ENCODE results near the gene GLCCI1.
"Not testable (repeated sequence)": the region's sequence is repeated elsewhere in the genome, so short reads cannot be mapped to it uniquely, and the experiment has no call there.

Gene GLCCI1

DNA sequence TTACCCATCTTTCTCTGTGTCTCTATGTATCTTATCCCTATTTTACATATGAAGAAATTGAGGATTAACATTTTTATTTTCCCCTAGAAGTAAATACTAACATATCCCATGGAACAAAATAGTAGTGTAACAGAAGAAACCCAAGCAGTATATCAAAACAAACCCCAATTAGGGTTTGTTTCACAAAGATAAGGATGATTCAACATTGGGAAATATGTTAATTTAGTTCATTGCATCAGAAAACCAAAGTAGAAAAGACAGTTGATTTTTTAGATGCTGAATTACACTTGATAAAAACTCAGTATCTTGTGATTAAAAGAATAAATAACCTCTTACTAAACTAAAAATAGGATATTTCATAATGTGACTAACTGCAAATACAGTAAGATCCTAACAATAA, 87.8 kb downstream of the GLCCI1 start:
- no peak for DNase-seq

DNA sequence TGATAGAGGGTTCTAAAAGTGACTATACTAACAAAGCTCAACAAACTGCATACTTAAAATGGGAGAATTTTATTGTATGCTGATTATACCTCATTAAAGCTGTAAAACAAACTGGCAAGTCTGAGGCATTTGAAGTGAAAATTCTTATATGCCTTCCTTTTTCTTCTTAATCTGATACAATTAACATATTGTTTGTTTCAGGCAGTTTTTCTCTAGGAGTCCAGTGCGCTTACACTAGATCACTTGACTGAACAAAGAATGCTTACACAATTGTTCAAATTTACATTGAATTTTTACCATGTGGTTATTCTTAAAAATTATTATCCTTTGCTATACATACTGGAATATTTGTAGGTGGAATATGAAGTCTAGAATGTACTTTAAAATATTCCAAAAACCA, 89.0 kb downstream of the GLCCI1 start:
- DNase-seq: no peak

DNA sequence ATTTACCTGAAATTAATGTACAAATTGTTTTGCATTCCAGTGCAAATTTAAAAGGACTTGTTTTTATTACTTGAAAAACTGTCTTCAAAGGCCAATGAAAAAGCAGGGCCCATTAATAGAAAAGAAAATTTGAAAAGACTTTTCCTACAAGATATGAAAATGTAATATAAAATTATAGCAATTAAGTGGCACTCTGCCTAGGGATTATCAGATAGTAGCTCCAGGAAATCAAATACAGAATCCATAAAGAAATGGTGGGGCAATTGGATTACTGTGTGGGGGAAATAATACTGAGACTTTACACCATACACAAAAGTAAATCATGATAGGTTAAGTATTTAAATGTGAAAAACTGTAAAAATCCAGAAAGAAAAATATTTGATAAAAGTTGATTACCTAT, 89.7 kb downstream of the GLCCI1 start:
- DNase-seq: no peak

DNA sequence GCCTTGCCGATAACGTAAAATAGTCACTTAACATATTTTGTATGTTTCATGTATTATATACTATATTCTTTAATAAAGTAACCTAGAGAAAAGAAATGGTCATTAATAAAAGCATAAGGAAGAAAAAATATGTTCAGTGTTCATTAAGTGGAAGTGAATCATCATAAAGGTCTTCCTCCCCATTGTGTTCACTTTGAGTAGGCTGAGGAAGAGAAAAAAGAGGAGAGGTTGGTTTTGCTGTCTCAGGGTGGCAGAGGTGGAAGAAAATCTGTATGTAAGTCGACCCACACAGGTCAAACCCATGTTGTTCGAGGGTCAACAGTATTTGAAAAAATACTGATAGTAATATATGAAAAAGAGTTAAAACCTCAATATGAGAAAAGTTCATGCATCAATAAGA, 90.3 kb downstream of the GLCCI1 start:
- DNase-seq: no peak

DNA sequence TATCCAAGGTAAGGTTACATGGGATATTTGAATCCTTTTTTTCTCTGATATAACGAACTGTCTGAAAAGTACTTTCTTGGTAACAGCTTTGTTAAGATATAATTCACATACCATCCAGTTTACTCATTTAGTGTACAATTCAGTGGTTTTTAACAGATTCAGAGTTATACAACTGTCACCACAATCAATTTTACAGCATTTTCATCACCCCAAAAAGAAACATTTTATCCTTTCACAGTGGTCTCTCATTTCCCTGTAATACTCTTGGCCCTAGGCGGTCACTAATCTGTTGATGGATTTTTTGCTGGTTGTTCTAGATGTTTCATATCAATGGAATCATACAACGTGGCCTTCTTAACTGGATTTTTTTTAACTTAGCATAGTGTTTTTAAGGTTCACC, 91.6 kb downstream of the GLCCI1 start:
- no peak for DNase-seq

DNA sequence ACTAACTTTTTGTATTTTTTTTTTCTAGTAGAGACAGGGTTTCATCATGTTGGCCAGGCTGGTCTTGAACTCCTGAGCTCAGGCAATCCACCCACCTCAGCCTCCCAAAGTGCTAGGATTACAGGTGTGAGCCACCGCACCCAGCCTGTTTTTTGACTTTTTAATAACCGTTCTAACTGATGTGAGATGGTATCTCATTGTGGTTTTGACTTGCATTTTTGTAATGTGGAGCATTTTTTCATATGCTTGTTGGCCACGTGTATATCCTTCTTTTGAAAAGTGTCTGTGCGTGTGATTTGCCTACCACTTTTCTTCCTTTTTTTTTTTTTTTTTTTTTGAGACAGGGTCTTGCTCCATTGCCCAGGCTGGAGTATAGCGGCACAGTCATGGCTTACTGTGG, 94.7 kb downstream of the GLCCI1 start:
- not testable (repeated sequence) for DNase-seq

DNA sequence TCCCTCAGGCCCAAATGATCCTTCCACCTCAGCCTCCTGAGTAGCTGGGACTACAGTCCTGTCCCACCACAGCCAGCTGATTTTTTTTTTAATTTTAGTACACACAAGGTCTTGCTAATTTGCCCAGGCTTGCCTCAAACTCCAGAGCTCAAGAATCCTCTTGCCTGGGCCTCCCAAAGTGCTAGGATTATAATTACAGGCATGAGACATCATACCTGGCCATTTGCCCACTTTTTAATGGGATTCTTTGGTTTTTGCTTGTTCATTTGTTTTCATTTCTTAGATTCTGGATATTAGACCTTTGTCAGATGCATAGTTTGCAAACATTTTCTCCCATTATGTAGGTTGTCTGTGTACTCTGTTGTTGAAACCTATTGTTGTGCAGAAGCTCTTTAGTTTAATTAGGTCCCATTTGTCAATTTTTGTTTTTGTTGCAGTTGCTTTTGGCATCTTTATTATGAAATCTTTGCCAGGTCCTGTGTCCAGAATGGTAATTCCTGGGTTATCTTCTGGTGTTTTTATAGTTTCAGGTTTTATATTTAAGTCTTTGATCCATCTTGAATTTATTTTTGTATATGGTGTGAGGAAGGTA, 95.2 kb downstream of the GLCCI1 start:
- no peak for DNase-seq

DNA sequence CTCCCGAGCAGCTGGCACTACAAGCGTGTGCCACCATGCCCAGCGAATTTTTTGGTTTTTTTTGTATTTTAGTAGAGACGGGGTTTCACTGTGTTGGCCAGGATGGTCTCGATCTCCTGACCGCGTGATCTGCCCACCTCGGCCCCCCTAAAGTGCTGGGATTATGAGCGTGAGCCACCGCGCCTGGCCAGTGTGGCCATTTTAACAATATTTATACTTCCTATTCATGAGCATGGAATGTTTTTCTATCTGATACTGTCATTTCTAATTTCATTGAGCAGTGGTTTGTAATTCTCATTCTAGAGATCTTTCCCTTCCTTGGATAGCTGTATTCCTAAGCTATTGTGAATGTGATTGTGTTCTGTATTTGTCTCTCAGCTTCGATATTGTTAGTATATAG, 96.2 kb downstream of the GLCCI1 start:
- DNase-seq: no peak

DNA sequence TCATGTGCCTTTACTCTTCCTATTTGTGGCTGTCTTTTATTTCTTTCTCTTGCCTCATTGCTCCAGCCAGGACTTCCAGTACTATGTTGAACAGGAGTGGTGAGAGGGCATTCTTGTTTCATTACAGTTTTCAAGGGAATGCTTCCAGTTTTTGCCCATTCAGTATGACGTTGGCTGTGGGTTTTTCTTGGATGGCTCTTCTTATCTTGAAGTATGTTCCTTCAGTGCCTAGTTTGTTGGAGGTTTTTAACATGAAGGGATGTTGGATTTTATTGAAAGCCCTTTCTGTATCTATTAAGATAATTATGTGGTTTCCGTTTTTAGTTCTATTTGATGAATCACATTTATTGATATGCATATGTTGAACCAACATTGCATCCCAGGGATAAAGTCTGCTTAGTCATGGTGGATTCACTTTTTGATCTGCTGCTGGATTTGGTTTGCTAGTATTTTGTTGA, 96.8 kb downstream of the GLCCI1 start:
- no peak for DNase-seq

DNA sequence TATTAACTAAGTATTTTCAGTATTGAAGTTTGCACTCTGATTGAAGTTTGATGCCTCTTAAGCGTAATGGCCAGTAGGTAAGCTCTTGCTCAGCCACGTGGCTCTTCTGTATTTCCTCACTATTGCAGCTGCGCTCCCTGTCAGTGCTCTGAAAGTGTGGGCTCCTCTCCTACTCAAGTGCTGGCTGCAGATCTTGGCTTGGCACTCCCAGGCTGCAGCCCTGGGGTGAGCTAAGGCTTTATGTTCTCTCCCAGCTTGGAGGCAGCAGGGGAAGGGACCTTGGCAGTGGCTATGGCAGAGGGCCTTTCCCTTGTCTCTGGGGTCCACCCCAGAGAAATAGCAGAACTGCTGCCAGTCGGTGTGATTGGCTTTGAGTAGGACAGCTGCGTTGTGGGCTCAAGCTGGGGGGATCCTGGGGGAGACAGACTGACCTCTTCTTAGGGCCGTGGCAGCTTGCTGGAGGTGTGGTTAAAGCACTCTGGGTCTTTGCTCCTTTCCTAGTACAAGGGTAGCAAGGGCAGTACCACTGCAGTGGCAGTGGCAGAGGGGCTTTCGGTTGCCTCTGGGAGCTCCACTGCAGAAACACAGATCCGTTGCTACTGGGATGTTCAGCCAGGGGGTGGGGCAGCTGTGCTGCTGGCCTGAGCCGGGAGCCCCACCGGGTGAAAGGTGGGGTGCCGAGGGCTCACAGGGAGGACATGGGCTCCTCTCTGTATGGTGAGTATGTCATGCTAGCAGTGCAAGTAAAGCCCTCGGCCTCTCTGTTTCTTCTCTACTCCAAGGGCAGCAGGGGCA, 100.5 kb downstream of the GLCCI1 start:
- DNase-seq: no peak

DNA sequence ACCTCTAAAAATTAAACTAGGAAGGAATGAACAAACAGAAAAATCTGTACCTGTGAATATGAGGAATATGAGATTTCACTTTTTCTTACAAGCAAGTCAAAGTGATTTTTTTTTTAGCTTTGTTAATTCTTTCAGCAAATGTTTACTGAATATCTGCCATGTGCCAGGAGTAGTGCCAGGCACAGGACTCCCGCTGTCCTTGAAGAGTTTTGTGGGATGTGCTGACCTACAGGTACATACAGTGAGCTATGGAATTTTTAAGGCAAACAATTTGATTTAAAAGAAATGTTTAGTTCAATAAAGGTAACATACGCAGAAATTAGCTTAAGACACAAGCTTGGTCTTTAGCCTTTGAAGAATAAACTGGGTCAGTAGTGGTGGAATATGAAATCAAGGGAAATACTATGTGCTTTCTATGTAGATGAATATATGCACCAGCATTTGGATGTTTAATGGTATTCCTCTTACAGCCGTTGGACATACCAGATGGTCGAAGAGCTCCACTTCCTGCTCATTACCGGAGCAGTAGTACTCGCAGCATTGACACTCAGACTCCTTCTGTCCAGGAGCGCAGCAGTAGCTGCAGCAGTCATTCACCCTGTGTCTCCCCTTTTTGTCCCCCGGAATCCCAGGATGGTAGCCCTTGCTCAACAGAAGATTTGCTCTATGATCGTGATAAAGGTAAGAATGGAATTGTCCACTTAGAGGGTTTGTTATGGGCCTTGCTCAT, 102.0 kb downstream of the GLCCI1 start:
- DNase-seq: no peak

DNA sequence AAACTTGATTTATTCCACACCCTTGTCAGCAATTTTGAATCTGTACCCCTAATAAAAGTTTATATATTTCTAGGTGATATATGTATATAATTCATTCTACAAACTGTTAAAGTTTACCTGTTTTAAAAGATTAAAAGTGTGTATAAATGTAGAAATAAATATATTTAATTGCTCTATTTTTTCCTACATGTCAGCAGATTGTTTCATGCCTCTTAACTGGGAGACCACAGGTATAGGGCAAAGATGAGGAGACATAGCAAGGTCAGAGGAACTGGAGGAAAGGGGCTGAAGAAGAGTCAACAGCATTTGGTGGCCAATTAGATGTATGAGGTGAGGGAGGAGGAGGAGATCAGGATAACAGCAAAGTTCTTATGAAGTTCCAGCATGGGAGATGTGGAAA, 109.8 kb downstream of the GLCCI1 start:
- DNase-seq: no peak

DNA sequence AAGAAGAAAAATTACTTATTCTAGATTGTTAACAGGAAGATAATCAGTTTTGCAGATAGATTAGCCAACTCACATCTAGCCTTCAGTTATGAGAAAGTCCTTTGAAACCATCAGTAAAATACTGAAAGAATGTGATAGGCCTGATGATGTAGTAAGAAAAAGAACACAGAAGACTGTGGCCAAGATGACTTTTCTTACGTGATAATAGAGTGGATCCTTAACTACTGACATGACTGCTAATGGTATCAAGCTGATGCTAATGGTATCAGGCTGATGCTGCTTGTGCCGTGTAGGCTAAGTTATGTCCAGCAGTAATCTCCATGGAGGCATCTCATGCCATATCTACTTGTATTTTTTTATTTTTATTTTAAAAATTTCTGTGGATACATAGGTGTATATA, 114.2 kb downstream of the GLCCI1 start:
- DNase-seq: no peak

DNA sequence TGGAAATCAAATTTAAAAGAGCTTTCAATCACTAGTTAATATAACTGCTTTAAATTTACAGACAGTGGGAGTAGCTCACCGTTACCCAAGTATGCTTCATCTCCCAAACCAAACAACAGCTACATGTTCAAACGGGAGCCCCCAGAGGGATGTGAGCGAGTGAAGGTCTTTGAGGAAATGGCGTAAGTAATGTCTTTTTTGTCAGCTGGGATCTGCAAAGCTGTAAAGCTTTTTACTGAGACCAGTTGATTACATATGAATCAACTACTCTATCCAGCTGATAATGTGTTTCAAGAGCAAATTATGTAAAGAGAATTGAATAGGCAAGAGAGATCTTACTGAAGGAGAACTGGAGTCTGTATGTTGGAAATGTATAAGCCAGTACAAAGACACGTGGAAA, 116.2 kb downstream of the GLCCI1 start:
- no peak for DNase-seq

DNA sequence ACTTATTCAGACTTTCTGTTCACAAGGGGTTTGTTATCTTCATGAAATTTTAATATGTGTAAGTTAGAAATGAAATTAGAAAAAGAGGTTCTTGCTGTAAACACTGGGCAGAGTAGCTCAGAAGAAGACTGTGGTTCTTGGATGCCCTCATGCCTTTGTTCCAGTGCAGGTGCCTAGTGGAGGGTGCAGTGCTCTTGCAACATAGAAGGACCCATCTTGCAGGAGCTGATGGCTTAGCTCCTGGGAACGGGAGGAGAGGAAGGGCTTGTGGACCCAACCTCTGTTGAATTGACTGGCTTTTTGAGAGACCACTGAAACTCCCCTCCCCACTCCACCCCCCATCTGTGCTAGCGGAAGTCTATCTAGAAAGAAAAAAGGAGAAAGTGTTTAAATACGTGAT, 116.8 kb downstream of the GLCCI1 start:
- no peak for DNase-seq

DNA sequence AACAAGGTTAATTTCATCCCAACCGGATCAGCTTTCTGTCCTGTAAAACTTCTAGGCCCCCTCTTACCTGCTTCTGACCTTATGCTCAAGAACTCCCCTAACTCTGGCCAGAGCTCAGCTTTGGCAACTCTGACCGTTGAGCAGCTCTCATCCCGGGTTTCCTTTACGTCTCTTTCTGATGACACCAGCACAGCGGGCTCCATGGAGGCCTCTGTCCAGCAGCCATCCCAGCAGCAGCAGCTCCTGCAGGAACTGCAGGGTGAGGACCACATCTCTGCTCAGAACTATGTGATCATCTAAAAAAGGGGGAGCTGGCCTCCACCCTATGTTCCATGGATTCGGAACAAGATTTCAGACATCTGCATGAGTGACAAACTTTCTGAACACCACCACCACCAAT, 117.6 kb downstream of the GLCCI1 start:
- DNase-seq: no peak

DNA sequence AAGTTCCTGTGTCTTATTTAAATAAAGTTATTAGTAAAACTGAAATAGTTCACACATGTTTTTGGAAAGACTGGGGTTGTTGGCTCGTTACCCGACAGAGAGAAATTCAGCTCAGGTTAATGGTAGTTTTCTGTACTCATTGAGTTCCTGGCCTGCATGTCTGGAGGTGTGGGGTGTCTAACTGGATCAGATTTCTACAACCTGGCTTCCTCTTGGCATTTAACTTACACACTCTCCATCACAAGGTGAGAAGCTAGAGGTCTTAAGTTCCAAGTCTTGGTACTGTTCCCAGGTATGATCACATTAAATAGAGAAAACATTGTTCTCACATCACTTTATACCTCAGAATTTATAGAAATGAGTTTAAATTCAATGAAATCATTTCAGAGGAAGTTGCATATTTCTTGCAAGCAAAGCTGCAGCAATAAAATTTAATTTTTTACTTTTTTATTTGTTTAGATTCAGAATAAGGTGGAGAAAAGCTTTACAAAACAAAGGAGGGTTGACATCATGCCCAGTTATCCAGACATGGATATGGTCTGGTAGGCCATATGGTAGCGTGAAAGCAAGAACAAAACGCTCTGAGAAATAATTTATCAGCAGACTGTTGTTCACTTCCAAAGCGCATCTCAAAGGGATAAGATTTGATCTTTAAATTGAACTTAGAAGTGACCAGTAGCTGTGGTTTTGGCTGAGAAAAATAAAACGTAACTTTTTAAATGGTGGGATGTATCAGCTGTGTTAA, 120.6 kb downstream of the GLCCI1 start:
- DNase-seq: no peak

DNA sequence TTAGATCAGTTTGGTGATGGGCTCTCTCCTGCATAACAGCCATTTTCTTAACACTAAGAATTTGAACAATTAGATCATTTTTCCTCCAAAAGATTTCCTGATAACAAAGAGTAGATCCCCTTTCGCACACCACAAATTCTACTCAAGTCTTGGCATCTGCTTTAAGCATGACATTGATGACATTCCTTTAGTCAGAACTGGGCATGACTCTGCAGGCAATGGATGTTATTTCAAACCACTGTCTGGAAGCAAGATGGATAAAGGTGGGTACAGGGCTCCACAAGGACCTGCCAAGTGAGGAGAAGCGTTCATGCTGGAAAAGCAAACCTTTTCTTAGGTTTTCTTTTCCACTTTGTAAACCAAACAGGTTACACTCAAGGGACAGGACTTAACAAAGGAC, 123.5 kb downstream of the GLCCI1 start:
- DNase-seq: no peak

DNA sequence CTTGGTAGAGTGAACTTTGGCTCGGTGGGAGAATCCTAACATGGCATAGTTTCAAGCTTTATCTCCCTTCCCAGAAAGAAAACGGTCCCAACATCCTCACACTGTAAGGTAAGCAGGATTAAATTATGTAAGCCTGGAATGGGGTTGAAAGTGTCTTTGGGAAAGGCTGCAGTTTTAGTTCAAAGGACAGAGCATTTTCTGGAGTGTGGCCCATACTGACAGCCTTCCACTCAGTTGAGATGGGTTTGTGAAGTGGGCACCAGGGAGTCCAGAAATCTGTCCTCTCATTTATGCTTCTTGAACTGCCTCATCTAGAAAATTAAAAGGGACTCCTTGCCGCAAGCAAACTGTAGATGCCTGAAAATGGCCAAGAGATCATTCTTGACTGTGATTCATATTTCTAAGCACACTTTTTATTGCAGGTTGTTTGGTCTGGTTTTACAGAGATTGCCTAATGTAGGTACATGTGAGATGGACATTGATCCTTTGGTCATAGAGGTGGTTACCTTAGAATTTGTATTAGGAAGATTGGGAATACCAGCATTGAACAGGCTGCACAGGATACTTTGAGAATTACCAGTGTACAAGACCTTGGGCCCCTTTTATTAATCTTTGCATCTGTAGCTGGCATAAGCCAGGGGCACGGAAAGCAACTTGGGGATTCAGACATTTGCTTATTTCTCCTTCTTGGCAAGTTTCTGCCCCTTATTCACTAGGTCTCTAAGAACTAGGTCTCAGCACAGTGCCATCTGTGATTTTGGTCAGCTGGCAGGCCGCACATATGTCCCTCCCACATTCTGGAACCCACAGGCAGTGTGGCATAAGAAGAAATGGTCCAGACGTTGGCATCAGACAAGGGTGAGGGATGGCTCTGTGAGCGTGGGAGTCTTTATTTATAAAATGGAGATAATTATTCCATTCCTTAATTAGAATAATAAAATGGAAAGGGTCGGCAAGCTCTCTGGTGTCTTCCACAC, 125.9 kb downstream of the GLCCI1 start:
- DNase-seq: no peak

DNA sequence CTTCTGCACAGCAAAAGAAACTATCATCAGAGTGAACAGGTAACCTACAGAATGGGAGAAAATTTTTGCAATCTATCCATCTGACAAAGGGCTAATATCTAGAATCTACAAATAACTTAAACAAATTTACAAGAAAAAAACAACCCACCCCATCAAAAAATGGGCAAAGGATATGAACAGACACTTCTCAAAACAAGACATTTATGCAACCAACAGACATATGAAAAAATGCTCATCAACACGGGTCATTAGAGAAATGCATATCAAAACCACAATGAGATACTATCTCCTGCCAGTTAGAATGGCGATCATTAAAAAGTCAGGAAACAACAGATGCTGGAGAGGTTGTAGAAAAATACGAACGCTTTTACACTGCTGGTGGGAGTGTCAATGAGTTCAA, 132.7 kb downstream of the GLCCI1 start:
- DNase-seq: not testable (repeated sequence)

DNA sequence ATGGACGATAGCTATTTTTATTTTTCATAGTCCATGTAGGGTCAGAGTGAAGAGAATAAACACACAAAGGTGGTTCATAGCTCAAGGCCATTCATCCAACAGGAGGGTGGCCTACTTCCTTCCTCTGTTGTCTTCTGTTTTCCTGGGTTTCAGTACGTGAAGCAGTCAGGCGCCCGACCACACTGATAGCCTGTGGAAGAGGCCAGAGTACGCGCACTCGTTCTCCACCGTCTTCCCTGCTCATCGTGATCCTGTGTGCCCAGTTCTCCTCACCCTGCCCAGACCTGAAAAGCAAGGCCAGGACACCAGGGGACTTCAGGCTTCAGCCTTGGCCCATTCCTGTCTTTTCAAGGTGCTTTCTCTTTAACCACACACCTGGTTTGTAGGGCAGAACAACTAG, 134.7 kb downstream of the GLCCI1 start:
- DNase-seq: no peak

DNA sequence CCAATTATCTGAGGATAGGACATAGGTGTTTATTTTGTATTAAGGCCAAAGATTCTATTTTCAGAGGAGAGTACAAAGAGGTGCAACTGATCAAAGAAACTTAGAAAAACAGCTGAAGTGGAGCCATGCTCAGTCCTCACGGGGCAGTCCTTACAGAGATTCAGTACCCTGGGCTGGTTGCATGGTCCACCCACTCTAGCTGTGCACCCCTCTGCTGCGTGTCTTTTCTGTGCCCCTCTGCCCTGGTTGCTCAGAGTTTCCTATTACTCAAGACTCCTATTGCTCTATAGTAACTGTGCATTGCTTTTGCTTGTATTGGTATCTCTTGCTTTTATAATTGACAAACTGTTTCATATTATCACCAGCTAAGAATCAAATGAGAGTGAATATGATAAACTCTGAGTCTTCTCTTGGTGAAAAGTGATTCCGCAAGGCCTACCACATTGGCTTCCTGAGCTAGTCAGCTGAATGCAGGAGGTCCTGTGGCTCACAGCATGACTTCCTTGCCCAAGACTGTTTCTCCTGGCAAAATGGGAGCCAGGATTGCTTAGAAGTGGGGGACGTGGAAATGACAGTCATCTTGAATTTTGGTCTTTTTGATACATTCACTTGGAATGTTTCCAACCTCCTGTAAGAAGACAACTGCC, 137.0 kb downstream of the GLCCI1 start:
- no peak for DNase-seq
